ENCODE measurements around the gene CKS2.
"Not testable (repeated sequence)": the region's sequence is repeated elsewhere in the genome, so short reads cannot be mapped to it uniquely, and the experiment has no call there.

CKS2 gene

DNA sequence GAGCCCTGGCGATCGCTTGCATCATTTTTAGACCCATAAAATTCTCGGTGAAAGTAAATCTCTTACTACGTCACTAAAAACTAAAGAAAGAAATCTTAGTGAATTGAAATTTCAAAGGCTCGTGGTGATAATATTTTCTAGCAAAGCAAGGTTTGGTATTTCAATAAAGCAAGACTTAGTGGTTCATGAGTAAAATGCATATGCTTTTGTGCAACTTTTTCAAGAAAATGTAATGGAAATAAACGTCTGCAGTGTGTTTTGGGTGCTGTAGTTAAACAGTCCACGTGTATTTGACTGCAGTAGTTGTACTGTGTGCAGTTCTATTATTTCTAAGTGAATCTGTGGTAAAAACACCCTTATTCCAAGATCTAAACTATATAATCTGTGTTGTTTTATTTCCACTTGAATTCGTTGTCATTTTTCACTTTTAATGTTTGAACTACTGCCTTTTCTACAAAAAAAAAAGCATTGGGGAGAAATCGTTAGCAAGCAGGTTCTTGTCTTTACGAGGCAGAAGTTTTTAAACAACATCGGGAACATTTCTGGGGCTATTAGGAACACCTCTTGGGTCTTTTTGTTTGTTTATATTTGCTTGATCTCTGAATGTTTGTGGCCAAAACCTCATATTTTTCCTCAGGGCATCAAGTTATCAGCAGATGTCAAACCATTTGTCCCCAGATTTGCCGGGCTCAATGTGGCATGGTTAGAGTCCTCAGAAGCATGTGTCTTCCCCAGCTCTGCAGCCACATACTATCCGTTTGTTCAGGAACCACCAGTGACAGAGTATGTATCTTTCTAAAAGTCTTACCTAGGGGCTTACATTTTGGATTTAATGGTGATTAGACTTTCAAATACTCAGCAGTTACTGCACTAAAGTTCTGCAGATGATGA is 8.3 kb downstream of the CKS2 start:
- FAIRE-seq (no peak), DNase-seq (ENCODE audit: insufficient read length, low spot score) (no peak)

DNA sequence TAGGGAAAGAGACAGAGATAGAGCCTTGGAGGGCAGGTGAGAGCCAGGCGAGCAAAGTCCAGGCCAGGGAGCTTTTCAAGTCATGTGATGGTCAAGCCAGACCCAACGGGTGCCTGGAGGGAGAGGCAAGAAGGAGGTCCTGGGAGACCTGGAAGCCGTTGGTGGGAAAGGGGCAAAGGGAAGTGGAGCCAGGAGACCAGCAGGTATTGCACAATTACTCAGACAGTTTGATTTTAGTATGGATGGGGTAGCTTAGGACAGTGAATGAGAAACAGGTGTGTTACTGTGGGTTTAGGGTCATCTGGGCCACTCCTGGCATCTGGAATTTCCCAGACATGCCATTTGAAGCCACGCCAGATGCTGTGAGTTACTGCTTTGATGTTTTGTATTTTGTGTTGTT is 12.4 kb downstream of the CKS2 start:
- no peak for DNase-seq (ENCODE audit: insufficient read length, low spot score)
- FAIRE-seq = no peak

More for the DNA sequence above, 8.3 kb downstream of the CKS2 start:
- no peak for TF ChIP-seq PAX5 (IDR thresholded peaks at IDR 0.05; ENCODE audit: insufficient read depth, low read length, severe bottlenecking)
- TF ChIP-seq POU2F2 (IDR thresholded peaks at IDR 0.05; ENCODE audit: low read depth, low read length) = no peak
- no peak for TF ChIP-seq POLR2AphosphoS5 (IDR thresholded peaks at IDR 0.05; ENCODE audit: low read depth, low read length)
- no peak for TF ChIP-seq POLR2A (IDR thresholded peaks at IDR 0.05; ENCODE audit: low read depth, low read length)
- no peak for TF ChIP-seq SPI1 (IDR thresholded peaks at IDR 0.05; ENCODE audit: low read depth, low read length)
- no peak for TF ChIP-seq TAF1 (IDR thresholded peaks at IDR 0.05; ENCODE audit: low read depth, low read length)

DNA sequence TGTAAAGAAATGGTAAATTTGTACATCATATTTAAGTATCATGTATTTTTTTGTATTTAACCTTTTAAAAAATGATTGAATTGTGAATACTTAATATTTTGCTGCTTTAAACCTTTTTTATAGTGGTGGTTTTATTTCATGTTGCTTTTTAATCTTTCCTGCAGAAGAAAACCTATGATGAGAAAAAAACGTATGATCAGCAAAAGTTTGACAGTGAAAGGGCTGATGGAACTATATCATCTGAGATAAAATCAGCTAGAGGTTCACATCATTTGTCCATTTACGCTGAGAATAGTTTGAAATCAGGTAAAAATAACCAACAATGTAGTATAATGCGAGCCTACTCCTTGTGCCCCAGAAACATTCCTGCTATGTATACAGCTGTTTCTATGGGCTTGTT is 14.7 kb downstream of the CKS2 start:
- DNase-seq (ENCODE audit: insufficient read length, low spot score) (no peak), FAIRE-seq (no peak)
- no peak for TF ChIP-seq POLR2AphosphoS5 (IDR thresholded peaks at IDR 0.05; ENCODE audit: low read depth, low read length)
- no peak for TF ChIP-seq POU2F2 (IDR thresholded peaks at IDR 0.05; ENCODE audit: low read depth, low read length)
- no peak for TF ChIP-seq PAX5 (IDR thresholded peaks at IDR 0.05; ENCODE audit: insufficient read depth, low read length, severe bottlenecking)
- no peak for TF ChIP-seq SPI1 (IDR thresholded peaks at IDR 0.05; ENCODE audit: low read depth, low read length)

More for the DNA sequence above, 12.4 kb downstream of the CKS2 start:
- 0 out of 2 replicates have a peak, but pooled peaks have one; percentile 27 for TF ChIP-seq POLR2A (IDR thresholded peaks at IDR 0.05; ENCODE audit: low read depth, low read length)
- no peak for TF ChIP-seq POU2F2 (IDR thresholded peaks at IDR 0.05; ENCODE audit: low read depth, low read length)

DNA sequence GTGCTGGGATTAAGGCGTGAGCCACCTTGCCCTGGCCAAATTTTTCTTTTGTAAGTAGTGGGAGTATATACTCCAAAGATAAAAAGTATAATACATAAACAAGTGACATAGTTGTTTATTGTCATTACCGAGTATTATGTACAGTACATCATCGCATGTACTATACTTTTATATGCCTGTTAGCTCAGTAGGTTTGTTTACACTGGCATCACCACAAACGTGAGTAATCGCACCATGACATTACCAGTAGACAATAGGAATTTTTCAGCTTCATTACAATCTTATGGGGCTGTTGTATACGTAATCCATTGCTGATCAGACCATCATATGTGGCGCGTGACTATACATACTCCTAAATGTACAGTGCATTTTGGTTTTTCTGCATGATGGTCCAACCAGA is 17.1 kb downstream of the CKS2 start:
- FAIRE-seq (no peak), DNase-seq (ENCODE audit: insufficient read length, low spot score) (no peak)
- TF ChIP-seq SPI1 (IDR thresholded peaks at IDR 0.05; ENCODE audit: low read depth, low read length) = no peak
- TF ChIP-seq POU2F2 (IDR thresholded peaks at IDR 0.05; ENCODE audit: low read depth, low read length) = no peak
- no peak for TF ChIP-seq PAX5 (IDR thresholded peaks at IDR 0.05; ENCODE audit: insufficient read depth, low read length, severe bottlenecking)
- no peak for TF ChIP-seq TAF1 (IDR thresholded peaks at IDR 0.05; ENCODE audit: low read depth, low read length)
- no peak for TF ChIP-seq POLR2A (IDR thresholded peaks at IDR 0.05; ENCODE audit: low read depth, low read length)
- no peak for TF ChIP-seq POLR2AphosphoS5 (IDR thresholded peaks at IDR 0.05; ENCODE audit: low read depth, low read length)

DNA sequence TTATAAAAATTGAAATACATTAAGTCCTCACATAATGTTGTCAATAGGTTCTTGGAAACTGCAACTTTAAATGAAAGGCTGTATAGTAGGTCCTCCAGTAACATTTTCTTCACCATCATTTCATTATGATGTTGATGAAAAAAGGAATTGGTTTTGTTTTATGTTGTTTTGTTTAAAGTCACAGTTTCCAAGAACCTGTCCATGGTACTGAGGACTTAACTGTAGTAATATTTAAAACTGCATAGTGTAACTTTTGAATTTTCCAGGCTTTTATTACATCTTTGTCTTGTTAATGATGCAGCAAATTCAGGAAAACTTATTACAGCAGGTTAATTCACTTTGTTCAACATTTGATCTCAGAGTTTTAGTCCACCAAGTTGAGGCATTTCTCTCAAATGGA is 18.9 kb downstream of the CKS2 start:
- FAIRE-seq (no peak), DNase-seq (ENCODE audit: insufficient read length, low spot score) (no peak)
- TF ChIP-seq PAX5 (IDR thresholded peaks at IDR 0.05; ENCODE audit: insufficient read depth, low read length, severe bottlenecking) (no peak), POLR2A (IDR thresholded peaks at IDR 0.05; ENCODE audit: low read depth, low read length) (no peak), SPI1 (IDR thresholded peaks at IDR 0.05; ENCODE audit: low read depth, low read length) (no peak), POLR2AphosphoS5 (IDR thresholded peaks at IDR 0.05; ENCODE audit: low read depth, low read length) (no peak), TAF1 (IDR thresholded peaks at IDR 0.05; ENCODE audit: low read depth, low read length) (no peak), POU2F2 (IDR thresholded peaks at IDR 0.05; ENCODE audit: low read depth, low read length) (no peak)

DNA sequence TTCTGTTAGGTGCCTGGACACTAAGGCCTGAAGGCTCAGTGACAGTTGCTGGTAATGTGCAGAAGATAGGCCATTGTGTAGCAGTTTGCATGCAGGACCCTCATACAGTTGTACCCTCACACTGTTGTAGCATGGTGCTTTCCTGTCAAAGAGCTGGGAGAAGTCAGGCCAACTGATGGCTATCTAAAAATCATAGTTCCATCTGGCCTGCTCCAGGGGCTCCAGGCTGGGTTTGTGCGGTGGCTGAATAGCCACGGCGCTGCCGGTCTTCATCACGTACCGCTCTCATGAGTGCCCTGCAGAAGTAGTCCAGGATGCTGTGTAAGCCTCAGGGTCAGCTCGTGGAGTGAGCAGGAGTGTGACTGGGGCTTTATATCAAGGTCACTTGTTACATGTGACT is 19.5 kb downstream of the CKS2 start:
- DNase-seq (ENCODE audit: insufficient read length, low spot score) (no peak), FAIRE-seq (no peak)
- TF ChIP-seq SPI1 (IDR thresholded peaks at IDR 0.05; ENCODE audit: low read depth, low read length) (no peak), POLR2AphosphoS5 (IDR thresholded peaks at IDR 0.05; ENCODE audit: low read depth, low read length) (no peak), TAF1 (IDR thresholded peaks at IDR 0.05; ENCODE audit: low read depth, low read length) (no peak), POLR2A (IDR thresholded peaks at IDR 0.05; ENCODE audit: low read depth, low read length) (no peak)

DNA sequence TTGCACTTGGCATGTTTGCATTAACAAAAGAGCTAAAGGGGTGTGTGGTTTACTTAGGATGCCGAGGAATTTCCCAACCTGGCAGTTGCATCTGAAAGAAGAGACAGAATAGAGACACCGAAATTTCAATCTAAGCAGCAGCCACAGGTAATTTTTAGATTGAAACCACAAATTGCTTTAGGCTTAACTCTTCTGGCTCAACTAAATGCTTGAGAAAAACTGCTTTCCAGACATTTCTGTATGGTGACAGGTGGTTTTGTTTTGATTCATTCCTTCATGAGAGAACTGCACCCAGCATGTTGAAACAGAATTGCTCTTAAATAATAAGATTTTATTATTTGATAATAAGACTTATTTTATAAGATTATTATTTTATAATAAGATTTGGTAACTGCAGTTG is 28.8 kb downstream of the CKS2 start:
- no peak for FAIRE-seq
- no peak for DNase-seq (ENCODE audit: insufficient read length, low spot score)
- TF ChIP-seq SPI1 (IDR thresholded peaks at IDR 0.05; ENCODE audit: low read depth, low read length) = no peak
- TF ChIP-seq POU2F2 (IDR thresholded peaks at IDR 0.05; ENCODE audit: low read depth, low read length) = no peak
- TF ChIP-seq POLR2A (IDR thresholded peaks at IDR 0.05; ENCODE audit: low read depth, low read length) = no peak
- no peak for TF ChIP-seq TAF1 (IDR thresholded peaks at IDR 0.05; ENCODE audit: low read depth, low read length)
- TF ChIP-seq PAX5 (IDR thresholded peaks at IDR 0.05; ENCODE audit: insufficient read depth, low read length, severe bottlenecking) = no peak

DNA sequence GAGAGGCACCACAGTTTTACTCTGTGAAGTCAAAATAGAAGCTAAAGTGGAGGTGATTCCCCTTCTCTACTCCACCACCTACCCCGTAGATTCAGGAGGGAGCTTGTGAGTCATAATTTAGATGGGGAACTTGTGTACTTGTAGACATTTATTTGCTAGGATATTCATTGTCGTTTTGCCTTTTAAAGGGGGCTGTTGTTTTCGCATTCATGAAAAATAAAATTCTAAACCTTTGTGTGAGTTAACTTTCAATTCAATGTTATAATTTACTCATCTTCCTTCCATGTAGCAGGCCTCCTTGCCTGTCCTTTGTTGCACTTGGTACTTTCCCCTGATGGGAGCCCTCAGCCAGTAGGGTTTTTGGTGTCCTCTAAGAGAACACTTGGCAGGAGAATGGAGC is 29.3 kb downstream of the CKS2 start:
- DNase-seq (ENCODE audit: insufficient read length, low spot score) = no peak
- FAIRE-seq = no peak
- TF ChIP-seq POLR2AphosphoS5 (IDR thresholded peaks at IDR 0.05; ENCODE audit: low read depth, low read length) = no peak
- no peak for TF ChIP-seq SPI1 (IDR thresholded peaks at IDR 0.05; ENCODE audit: low read depth, low read length)
- no peak for TF ChIP-seq POU2F2 (IDR thresholded peaks at IDR 0.05; ENCODE audit: low read depth, low read length)
- TF ChIP-seq PAX5 (IDR thresholded peaks at IDR 0.05; ENCODE audit: insufficient read depth, low read length, severe bottlenecking) = no peak
- no peak for TF ChIP-seq TAF1 (IDR thresholded peaks at IDR 0.05; ENCODE audit: low read depth, low read length)
- TF ChIP-seq POLR2A (IDR thresholded peaks at IDR 0.05; ENCODE audit: low read depth, low read length) = no peak

DNA sequence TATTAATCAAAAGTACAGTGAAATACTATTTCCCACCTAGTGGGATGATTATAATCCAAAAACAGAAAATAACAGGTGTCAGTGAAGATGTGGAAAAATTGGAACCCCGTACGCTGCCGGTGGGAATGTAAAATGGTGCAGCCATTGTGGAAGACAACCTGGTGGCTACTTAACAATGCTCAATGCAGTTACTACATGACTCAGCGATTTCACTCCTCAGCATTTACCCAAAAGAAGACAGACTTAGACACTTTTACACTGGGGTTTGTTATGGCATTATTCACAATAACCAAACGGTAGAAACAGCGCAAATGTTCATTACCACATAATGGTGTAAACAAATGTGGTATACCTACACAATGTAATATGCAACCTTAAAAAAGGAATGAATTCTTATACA is 31.2 kb downstream of the CKS2 start:
- no peak for TF ChIP-seq POLR2AphosphoS5 (IDR thresholded peaks at IDR 0.05; ENCODE audit: low read depth, low read length)
- no peak for TF ChIP-seq PAX5 (IDR thresholded peaks at IDR 0.05; ENCODE audit: insufficient read depth, low read length, severe bottlenecking)
- no peak for TF ChIP-seq POLR2A (IDR thresholded peaks at IDR 0.05; ENCODE audit: low read depth, low read length)
- DNase-seq (ENCODE audit: insufficient read length, low spot score) = no peak
- peak; percentile 51 for FAIRE-seq

DNA sequence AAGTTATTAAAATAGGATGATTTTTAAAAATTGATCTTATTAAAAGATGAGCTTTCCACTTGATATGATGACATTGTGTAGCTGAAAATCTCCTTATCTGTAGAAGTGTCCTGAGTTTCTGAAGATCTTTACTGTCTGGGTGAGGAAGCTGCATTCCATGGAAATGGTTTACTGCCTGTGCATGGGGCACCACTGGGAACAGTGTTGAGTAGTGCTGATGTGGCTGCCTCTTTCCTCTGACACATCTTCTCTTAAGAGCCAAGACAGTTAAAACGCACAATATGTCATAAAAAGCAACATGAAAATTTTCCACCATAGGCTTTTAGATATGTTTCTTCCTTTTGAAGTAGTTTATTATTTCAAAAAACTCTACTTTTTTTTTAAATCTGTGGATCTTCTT is 32.0 kb downstream of the CKS2 start:
- DNase-seq (ENCODE audit: insufficient read length, low spot score) = no peak
- FAIRE-seq = no peak
- no peak for TF ChIP-seq PAX5 (IDR thresholded peaks at IDR 0.05; ENCODE audit: insufficient read depth, low read length, severe bottlenecking)
- TF ChIP-seq SPI1 (IDR thresholded peaks at IDR 0.05; ENCODE audit: low read depth, low read length) = no peak
- no peak for TF ChIP-seq POU2F2 (IDR thresholded peaks at IDR 0.05; ENCODE audit: low read depth, low read length)
- no peak for TF ChIP-seq TAF1 (IDR thresholded peaks at IDR 0.05; ENCODE audit: low read depth, low read length)
- TF ChIP-seq POLR2A (IDR thresholded peaks at IDR 0.05; ENCODE audit: low read depth, low read length) = no peak
- no peak for TF ChIP-seq POLR2AphosphoS5 (IDR thresholded peaks at IDR 0.05; ENCODE audit: low read depth, low read length)

DNA sequence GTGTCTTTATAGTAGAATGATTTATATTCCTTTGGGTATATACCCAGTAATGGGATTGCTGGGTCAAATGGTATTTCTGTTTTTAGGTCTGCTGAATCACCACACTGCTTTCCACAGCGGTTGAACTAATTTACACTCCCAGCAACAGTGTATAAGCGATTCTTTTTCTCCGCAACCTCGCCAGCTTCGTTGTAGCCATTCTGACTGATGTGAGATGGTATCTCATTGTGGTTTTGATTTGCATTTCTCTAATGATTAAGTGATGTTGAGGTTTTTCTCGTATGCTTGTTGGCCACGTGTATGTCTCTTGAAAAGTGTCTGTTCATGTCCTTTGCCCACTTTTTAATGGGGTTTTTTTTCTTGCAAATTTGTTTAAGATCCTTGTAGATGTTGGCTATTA is 32.8 kb downstream of the CKS2 start:
- FAIRE-seq; DNase-seq (ENCODE audit: insufficient read length, low spot score): not testable (repeated sequence)
